Stimulated activated CD4-positive, alpha-beta T cell treated with anti-CD3 and anti-CD28 coated beads, Interleukin-1b, Interleukin-23, amount 100 ng/mL, for 24 hours (primary cell): ENCODE results near the gene SLC16A3.

ENCODE experiments used
- DNase-seq, 4 experiments: peaks; one replicate each; pipeline ENCODE4 v3.0.0-alpha.2; 2020; ENCODE audit warnings: low read depth in 4 of 4, low spot score in 1 of 4

Gene SLC16A3

DNA sequence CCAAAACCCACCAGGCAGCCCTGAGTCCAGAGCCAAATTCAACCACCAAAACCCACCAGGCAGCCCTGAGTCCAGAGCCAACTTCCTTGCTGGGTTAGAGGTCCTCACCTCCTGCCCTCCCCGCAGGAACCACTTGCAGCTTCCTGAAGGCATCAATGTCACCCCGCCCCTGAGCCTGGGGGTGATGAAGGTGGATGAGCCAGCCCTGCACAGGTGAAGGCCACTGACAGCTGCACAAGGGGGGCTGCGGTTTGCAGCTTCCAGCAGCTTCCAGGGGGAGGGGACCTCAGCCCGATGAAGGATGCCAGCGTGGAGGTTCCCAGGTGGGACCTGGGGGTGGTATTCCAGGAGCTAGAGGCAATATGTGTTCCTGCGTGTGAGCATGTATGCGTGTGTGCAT lies 52.2 kb downstream of the SLC16A3 start:
- no peak for DNase-seq

DNA sequence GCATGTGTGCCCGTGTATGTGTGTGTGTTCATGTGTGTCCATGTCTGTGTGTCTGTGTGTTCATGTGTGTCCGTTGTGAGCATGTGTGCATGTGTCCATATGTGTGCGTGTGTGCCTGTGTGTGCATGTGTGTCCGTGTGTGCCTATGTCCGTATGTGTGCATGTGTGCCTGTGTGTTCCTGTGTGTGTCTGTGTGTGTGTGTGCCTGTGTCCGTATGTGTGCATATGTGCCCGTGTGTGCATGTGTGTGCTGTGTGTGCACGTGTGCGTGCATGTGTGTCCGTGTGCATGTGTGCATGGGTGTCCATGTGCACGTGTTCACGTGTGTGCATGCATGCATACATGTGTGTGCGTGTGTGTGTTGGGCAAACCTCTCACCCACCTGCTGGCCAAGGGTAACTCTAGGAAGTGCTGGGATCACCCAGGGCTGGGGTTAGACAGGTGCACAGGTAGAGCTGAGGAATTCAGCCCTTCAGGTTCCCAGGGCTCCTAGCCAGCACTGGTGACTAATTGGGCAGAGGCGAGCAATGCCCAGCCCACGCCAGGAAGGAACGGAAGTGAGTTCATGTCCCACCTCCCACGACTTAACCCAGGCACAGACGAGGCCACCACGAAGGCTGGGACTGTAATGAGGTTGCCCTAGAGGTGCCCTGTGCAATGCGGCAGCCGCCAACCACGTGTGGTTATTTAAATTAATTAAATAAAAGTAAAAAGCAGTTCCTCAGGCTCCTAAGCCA lies 52.8 kb downstream of the SLC16A3 start:
- peak in 1 of 4 experiments; percentile 39 for DNase-seq

DNA sequence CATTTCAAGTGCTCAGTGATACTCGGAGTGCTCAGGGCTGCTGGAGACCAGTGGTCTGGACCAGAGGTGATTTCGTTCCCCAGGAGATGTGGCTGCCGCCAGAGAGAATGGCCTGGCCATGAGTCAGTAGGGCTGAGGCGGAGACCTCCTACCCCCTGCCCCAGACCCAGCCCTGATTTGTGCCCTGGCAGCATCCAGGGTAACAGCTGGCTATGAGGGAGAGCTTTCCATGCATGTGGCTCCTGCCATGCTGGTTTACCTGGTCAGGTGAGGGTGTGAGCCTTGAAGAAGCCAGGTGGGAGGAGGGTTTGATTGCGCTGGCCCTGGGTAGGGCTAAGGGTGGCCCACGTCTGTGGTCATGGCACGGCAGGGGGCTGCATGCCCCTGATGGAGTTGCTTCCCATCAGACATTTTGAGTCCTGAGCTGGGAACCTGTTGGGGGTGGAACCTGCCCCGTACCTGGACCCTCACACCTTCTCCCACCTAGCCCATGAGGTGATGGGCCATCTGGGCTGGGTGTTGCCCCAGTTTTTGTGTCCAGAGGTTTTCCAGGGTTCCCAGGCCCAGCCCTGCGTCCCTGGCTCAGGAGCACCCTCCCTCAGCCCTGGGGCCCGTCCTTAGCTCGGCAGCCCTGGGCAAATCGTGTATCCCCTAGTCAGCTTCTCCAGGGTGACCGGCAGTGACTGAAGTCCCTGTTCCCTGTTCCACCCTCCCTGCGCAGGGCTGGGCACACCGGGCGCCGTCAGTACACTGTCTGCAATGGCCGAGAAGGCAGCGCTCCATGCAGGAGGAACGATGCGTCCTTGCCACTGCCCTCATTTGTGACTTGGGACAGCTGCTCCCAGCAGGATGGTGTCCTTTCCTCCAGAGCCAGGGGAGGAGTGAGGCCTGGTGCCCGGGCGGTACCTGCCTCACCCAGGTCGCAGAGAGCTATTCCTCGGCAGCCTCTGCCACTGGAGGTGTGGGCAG lies 53.7 kb downstream of the SLC16A3 start:
- no peak for DNase-seq

DNA sequence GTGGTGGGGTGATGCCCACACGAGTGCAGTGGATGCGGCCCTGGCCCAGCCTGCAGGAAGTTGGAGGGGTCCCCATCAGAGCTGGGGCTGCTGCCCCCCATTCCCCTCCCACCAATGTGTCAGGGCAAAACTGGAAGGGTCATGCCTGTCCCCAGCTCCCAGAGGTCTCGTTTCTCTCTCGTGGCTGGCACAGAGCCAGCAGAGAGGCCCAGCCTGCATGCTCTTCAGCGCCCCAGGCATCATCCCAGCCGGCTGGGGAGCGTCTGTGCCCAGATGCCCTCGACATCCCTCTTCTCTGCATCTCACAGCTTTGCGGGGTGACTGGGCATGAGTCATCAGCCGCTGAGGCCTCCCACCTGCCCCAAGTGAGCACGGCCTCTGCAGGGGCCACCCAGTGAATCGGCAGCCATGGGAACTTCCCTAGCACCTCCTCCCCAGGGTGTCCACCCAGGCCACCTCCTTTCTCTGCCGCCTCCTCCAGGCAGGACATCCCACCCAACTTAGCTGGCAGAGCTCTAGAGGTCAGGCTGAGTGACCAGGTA lies 54.4 kb downstream of the SLC16A3 start:
- peak in 1 of 4 experiments; percentile 57 for DNase-seq

DNA sequence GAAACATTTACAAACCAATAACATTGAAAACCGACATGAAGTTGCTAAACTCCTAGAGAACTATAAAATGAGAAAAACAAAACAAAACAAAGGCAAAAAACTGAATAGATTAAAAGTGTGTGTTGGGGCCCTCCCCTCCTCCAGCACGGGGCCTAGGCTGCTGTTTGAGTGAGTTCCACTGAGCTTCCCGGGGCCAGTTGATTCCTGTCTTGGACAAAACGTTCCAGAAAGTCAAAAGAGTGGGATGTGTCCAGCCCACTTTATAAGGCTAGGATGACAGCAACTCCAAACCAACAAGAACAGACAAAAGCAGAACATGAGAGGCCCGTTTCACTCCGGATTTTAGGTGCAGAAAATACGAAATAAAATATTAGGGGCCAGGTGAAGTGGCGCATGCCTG lies 56.3 kb downstream of the SLC16A3 start:
- no peak for DNase-seq

DNA sequence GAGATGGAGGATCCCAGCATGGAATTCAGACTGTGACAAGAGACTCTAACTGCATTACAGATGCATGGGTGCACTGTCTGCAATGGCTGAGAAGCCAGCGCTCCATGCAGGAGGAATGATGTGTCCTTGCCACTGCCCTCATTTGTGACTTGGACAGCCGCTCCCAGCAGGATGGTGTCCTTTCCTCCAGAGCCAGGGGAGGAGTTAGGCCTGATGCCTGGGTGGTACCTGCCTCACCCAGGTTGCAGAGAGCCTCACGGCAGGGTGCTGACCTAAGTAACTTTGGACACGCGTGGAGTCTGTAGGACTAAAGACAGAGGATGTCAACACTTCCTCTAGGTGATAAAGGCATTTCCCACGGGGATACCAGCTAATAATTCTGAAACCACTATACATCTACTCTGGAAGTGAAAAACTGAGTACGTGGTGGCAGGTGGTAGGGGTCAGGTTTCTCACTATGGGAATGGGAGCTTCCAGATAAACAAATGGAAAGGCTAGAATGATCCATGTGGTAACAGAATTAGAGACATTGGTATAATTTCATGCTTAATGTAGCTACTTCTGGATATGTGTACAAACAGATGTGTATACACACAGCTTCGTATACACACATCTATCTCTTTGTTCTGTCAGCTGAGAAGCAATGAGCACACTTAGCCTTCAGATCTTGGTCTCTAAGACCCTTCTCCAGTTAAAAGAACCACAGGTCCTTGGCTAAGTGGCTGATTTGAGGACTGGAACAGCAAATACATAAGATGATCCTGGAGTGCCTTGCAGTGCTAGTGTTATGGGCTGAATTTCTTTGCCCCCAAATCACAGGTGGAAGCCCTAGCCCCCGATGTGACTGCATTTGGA lies 58.4 kb downstream of the SLC16A3 start:
- no peak for DNase-seq

DNA sequence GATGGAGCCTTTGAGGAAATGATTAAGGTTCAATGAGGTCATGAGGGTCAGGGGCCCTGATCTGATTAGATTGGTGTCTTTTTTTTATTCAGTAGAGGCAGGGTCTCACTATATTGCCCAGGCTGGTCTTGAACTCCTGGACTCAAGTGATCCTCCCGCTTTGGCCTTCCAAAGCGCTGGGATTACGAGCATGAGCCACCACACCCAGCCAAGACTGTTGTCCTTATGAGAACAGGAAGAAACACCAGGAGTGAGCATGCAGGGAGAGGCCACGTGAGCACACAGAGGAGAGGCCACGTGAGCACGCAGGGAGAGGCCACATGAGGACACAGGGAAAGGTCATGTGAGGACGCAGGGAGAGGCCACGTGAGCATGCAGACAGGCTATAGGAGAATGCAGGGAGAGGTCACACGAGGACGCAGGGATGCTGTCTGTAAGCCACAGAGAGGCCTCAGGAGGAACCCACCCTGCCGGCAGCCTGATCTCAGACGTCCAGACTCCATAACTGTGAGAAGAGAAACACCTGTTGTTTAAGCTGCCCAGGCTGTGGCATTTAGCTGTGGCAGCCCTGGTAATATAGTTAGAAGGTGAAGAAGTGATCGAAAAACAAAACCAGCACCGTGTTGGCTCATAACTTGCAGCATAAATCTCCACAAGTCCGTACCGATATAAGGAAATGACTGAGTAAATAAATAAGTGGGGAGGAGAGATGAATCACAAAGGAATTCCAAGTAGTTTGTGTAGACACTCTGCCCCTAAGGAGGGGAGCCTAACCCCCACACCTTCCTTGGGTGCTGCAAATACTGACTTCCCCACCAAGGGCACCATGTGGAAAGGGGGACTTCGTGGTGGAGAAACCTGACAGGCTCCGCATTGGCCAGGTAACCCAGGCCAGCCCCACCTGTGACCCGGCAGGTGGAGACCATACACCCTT lies 59.3 kb downstream of the SLC16A3 start:
- no peak for DNase-seq
